GM12892 (cell line): Measurements from ENCODE around the gene ROR1.

ENCODE experiments used
- DNase-seq: peaks from one replicate; pipeline ENCODE4 v3.0.0; 2011; ENCODE audit not compliant: insufficient read length
- FAIRE-seq: peaks from 2 replicates; lab custom pipeline; 2011; peaks lifted over from hg19 to GRCh38; lab: Jason Lieb, UNC
- POLR2A ChIP-seq: IDR thresholded peaks from 2 replicates; pipeline ENCODE4 v1.6.1; 2011; ENCODE audit warnings: low read depth, low read length, control low read depth
- POLR2AphosphoS5 ChIP-seq: IDR thresholded peaks from 2 replicates; pipeline ENCODE4 v1.6.1; 2011; ENCODE audit warnings: low read depth, low read length, control low read depth
- TAF1 ChIP-seq: IDR thresholded peaks from 2 replicates; pipeline ENCODE4 v1.6.1; 2011; ENCODE audit warnings: low read depth, mild to moderate bottlenecking, control low read depth, low read length, borderline replicate concordance

The ROR1 gene

GRCh38 chr1:63983391-63984256 is 209.8 kb downstream of the ROR1 start:
- DNase-seq (no peak), FAIRE-seq (no peak)
- TF ChIP-seq POLR2A (no peak), TAF1 (no peak), POLR2AphosphoS5 (no peak)

- no peak for DNase-seq
- FAIRE-seq, result no peak
These were observed 210.6 kb downstream of the ROR1 start for GRCh38 chr1:63984257-63984929.

GRCh38 chr1:63984930-63985290 is 211.1 kb downstream of the ROR1 start:
- TF ChIP-seq TAF1, result no peak
- no peak for TF ChIP-seq POLR2A
- TF ChIP-seq POLR2AphosphoS5, result no peak
- FAIRE-seq (no peak), DNase-seq (no peak)

More at GRCh38 chr1:63984257-63984929, 210.6 kb downstream of the ROR1 start:
- TF ChIP-seq POLR2AphosphoS5, result no peak
- no peak for TF ChIP-seq TAF1
- no peak for TF ChIP-seq POLR2A

DNA sequence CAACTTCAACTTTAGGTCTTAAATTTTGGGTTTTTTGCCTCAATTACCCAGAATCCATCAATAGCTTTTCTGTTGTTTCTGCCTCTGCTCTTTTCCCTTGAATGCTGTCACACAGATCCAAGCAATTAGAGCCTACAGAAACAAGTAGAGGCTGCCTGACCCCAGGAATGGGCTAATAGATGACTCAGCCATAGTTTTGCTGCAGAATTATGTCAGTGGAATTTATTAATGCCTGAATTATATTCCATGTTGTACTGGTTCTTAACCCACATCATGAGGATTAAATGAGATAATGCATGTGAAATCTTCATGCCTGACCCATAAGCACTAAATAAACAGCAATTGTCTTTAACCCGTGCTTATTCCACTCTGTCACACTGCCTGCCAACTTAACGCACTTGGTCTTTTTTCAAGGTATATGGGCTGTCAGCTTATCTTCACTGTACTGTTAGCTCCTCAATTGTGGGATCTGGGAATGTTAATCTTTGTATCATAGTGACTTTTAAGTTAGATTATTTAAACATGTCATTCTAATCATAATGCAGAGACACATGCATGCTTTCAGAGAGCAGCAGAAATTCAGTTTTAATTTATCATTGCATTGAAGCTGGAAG is 213.3 kb downstream of the ROR1 start:
- no peak for DNase-seq
- TF ChIP-seq TAF1, result no peak
- TF ChIP-seq POLR2A, result no peak

GRCh38 chr1:63987628-63988024 is 213.8 kb downstream of the ROR1 start:
- FAIRE-seq, result no peak
- TF ChIP-seq POLR2A (no peak), TAF1 (no peak), POLR2AphosphoS5 (no peak)
- DNase-seq, result no peak

More for the DNA sequence above, 213.3 kb downstream of the ROR1 start:
- no peak for FAIRE-seq

DNA sequence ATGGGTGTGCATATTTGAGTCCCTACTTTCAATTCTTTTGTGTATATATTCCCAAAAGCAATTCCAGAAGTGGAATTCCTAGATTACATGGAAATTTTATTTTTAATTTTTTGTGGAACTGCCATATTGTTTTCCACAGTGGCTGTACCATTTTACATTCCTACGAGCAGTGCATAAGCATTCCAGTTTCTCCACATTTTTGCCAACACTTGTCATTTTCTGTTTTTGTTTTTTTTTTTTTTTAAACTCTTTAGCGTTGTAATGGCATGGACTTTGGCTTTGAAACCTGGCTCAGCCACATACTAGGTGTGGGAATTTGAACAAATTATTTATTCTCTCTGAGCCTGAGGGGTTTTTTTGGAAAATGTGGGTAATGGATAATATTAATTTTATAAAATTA is 215.1 kb downstream of the ROR1 start:
- DNase-seq (no peak), FAIRE-seq (no peak)
- TF ChIP-seq TAF1 (no peak), POLR2A (no peak), POLR2AphosphoS5 (no peak)

DNA sequence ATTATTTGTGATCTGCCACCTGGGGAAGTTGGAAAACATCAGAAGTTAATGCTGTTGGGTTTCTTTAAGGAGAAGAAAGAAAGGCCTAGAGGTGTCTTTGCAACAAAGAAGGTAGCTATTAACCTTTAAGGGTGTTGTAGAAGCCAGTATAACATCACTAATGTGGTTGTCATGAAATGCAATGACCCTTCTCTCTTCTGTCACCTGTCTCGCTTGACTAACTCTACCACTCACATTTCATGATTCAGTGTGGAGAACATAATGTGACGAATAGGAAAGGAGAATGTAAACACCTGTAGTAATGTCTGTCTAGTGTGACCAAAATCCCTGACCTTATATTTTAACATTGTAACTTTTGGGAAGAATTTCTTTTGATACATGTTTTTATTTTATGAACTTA is 217.9 kb downstream of the ROR1 start:
- no peak for FAIRE-seq
- DNase-seq, result no peak
- TF ChIP-seq POLR2AphosphoS5, result no peak
- no peak for TF ChIP-seq POLR2A
- no peak for TF ChIP-seq TAF1

DNA sequence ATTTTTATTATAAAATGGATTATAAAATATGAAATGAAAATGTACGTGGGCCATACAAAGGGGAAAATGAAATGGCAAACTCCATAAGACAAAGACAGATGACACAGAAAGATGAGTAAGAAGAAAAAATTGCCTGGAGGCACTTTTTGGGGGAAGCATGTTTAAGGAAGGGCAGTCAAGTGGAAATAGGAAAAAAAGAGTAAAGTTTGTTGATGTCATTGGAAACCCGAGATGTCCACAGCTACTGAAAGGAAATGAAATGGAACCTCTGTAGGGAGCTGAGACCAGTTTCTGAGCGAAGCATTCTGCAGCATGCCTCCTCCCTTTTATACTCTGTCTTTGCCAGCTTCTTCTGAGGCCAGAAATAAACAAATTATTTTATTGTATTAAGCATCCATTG is 226.2 kb downstream of the ROR1 start:
- TF ChIP-seq POLR2AphosphoS5 (no peak), TAF1 (no peak), POLR2A (no peak)
- DNase-seq (no peak), FAIRE-seq (no peak)

GRCh38 chr1:64001038-64001437 is 227.2 kb downstream of the ROR1 start:
- no peak for TF ChIP-seq POLR2A
- no peak for TF ChIP-seq POLR2AphosphoS5
- no peak for TF ChIP-seq TAF1
- FAIRE-seq (no peak), DNase-seq (no peak)

GRCh38 chr1:64004451-64005025 is 230.7 kb downstream of the ROR1 start:
- TF ChIP-seq POLR2A (no peak), POLR2AphosphoS5 (no peak), TAF1 (no peak)
- no peak for FAIRE-seq
- DNase-seq, result no peak

DNA sequence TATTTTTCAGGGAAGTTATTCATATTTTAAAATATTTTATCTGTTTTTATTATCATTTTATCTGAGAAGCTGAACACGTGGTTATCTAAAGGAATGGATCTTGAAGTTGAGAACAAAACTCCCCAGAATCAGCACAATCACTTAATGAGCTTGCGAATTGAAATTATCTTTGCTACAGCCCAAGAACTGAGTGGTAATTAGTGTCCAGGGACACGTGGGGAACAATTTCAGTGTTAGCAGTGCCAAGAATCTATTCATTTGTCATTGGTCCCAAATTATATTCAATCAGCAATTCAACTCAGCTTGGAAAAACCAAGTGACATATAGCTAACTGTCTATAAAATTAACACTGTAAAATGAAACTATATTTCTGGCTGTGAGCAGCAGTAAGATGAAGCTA is 232.0 kb downstream of the ROR1 start:
- no peak for DNase-seq
- TF ChIP-seq TAF1, result no peak
- no peak for TF ChIP-seq POLR2AphosphoS5
- no peak for TF ChIP-seq POLR2A
- no peak for FAIRE-seq

DNA sequence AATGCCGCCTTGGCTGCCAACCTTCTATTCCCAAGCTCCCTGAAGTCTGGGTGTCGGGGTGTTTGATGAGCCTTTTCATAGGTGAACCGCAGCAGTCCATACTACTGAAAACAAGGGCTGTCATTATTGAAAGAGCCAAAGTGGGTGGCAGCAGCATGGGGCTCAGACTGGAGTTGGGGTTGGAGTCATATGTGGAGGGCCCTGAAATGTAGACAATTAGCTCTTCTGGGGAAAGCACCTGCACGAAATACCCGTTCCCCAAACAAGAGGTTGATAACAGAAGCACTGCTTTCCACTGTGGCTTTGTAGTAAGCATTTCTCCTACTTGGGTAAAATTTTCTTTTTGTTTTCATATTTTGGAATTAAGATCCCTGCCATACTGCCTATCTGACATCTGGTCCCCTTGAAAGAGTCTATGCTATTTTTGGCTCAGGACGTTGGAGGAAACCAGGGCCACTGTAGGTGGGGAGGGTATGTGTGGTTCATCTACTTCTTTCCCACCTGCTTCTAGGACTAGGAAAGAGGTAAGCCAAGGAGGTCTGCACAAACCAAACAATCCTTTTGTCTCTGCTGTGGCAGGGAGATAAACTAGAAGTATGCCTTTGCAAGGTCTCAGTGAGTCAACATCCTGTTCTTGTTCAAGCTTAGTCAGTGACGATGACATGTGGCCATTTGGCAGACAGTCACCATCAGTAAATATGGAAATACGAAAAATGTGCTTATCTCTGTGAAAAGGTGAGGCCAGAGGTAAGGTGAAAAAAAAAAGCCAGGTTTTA is 232.6 kb downstream of the ROR1 start:
- FAIRE-seq (no peak), DNase-seq (no peak)
- TF ChIP-seq POLR2AphosphoS5 (no peak), TAF1 (no peak), POLR2A (no peak)
